ENCODE data around the gene CXCL6. TPM values are rescaled to one million over a fixed set of nuclear protein-coding genes. Genes with fewer than 3 reads are reported as not detected.
A peak's percentile ranks its signal among the peaks of the same experiment; 100 is the strongest.

CXCL6 gene
- 0.26 and 0.63 TPM in 2 replicates for total RNA-seq

DNA sequence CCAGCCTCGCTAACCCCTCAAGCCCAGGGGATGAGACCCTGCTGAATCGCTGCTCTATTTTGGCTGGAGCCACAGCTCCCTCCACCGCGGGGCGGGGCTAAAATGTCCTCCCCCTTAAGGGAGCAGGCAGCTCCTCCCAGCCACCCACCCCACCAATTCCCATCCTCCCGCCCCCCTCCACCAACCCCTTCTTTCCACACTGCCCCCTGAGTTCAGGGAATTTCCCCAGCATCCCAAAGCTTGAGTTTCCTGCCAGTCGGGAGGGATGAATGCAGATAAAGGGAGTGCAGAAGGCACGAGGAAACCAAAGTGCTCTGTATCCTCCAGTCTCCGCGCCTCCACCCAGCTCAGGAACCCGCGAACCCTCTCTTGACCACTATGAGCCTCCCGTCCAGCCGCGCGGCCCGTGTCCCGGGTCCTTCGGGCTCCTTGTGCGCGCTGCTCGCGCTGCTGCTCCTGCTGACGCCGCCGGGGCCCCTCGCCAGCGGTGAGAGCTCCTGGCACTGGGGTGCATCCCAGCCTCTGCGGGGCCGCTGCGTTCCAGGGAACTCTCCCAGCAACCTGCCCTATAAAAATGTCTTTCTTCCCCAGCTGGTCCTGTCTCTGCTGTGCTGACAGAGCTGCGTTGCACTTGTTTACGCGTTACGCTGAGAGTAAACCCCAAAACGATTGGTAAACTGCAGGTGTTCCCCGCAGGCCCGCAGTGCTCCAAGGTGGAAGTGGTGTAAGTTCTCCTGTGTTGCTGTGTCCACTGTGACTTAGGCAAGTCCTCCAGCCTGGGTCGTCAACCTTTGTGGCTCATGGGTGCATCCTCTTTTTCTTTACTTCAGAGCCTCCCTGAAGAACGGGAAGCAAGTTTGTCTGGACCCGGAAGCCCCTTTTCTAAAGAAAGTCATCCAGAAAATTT is at the start of gene CXCL6:
TSS of gene CXCL6 (plus strand) at position 306 of the 907 bp plus-strand sequence. CDS start at position 379, 73 bp downstream.
- no peak for DNase-seq (ENCODE audit: low read depth in 2 of 2)

DNA sequence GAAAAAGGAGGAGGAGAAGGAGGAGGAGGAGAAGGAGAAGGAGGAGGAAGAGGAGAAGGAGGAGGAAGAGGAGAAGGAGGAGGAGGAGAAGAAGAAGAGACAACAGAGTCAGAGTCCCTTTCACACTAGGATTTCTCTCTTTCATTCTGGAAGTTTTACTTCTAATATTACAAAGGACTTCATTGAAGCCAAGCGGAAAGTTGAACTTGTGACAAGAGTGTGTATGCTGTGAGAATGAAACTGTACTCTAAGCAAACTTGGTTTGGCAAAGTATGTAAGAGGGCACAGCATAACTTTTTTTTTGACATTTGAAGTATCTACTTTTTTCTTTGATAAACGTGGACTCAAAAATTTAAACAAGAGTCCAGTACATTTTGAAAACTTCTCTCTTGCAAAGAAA is 48.1 kb upstream of the CXCL6 start:
- DNase-seq (ENCODE audit: low read depth in 2 of 2) = no peak

DNA sequence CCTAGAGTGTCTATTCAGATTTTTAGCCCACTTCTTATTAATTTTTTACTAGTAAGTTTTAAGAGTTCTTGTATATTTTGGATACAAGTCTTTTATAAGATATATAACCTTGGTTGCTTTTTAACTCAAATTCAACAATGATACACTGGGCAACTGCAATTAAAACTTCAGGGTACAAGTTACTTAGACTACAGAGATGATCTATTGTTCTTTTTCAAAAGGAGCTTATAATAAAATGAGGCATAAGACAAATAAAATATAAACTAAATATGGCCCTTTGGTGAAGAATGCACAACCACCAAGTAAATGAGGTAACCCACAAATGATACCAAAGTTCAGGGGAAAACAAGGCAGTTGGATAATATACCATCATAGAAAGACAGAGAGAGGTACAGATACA is 37.6 kb upstream of the CXCL6 start:
- DNase-seq (ENCODE audit: low read depth in 2 of 2) = no peak

DNA sequence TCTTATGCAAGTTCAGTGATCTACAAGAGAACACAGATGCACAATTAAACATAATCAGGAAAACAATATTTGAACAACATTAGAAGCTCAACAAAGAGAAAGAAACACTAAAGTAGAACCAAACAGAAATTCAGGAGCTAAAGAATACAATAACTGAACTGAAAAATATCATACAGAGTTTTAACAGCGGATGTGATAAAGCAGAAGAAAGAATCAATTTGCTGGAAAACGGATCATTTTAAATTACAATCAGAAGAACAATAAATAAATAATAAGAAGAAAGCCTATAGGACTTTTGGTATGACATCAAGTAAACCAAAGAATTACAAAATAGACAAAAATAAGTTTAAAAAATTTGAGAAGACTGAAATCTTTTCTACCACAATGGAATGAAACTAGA is 36.3 kb upstream of the CXCL6 start:
- no peak for DNase-seq (ENCODE audit: low read depth in 2 of 2)

DNA sequence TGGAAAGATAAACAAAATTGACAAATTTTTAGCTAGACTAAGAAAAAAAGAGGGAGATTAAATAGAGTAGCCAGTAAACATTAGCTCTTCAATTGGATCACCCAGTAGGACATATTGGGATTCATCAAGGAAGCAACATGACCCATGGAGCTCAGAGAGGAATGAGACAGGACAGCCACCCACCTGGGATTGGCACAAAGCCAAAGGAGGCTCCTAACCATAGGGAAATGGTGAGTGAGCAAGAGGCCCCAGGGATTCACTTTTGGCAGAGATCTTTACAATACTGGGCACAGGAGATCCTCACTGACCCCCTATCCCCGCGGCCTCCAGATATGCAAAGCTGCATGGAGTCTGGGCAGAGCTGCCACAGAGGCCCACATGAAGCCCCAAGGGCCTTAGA is 34.8 kb upstream of the CXCL6 start:
- no peak for DNase-seq (ENCODE audit: low read depth in 2 of 2)

DNA sequence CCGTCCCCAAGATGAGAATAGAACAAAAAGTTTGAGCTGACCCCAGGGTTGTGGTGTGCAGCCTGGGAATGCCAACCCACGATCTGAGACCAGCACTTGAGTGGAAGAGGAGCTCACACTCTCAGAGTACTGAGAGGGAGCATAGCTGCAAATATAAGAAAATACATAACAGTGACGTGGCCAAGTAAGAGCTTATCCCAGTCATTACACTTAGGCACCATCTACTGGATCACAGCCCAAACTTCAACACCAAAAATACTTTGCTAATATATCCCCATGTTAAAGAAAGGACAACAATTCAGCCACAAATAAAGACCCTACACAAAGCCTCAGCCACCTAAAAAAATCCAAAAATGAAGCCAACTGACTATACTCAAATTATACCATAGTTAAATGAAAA is 33.3 kb upstream of the CXCL6 start:
- no peak for DNase-seq (ENCODE audit: low read depth in 2 of 2)

DNA sequence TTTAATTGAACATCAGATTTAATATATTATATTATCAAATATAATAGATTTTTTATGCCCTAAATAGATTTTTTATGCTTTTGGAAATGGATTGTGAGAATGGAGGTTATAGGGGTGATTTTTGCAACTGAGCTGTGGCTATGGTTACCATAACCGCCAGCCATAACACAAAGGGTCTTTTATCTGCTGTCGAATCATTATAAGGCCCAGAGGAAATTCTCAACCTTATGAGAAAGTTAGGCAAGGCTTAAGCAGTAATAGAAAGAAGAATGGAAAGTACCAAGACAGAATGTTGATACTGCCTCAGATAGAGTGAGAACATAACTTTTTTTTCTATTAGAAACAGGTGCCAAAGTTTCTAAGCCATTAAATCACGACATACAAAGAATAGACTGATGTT is 26.3 kb upstream of the CXCL6 start:
- DNase-seq (ENCODE audit: low read depth in 2 of 2) = no peak

DNA sequence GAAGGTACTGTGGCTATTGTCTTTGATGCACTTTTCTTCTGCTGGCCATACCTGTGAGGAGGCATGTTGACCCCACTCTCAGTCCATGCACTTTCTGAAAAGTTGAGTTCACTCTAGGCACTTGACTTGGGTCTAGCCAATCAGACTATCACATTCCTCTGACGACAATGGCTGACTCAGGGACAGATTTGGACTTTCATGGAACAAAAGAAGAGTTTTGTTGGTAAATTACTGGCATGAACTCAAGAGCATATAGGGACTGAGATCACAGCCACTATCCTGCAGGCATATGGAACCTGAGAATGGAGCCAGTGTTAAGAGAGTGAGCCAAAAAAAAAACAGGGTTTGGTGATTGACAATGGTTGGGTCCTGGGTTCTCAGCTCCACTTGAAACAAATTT is 24.6 kb upstream of the CXCL6 start:
- DNase-seq (ENCODE audit: low read depth in 2 of 2) = no peak

DNA sequence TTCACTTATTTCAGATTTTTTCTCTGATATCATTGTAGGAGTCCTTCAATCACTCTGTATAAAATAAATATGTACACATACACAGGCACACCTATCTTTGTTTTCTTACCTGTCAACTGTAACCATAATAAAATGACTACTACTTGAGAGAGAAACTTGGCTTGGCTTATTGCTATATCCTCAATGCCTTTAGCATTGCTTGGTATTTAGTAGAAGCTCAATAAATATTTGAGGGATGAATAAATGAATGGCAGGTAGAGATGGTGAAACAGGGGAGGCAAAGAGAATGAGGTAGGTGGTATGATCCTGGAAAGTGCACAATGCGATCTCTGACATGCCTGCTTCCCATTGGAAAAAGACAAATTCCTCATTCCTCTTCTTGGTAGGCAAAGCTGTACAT is 21.8 kb upstream of the CXCL6 start:
- no peak for DNase-seq (ENCODE audit: low read depth in 2 of 2)

DNA sequence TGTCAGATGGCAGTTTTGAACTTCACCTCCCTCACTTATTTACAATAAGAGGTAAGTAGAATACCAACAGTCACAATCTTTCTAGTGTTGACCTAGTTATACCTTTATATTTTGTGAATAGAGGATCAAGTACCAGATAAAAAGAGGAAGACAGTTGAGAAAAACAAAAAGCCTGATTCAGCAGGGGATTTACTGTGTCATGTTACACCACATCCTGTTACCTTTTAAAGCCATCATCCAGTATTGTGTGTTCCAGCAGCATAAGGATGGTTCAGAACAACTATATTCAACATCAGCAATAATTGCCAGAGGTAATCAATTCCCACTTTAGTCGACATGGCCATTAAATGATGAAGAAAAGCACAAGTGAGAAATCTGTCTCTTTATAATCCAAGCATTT is 21.3 kb upstream of the CXCL6 start:
- DNase-seq (ENCODE audit: low read depth in 2 of 2) = peak in 1 of 2 donors; percentile 15

DNA sequence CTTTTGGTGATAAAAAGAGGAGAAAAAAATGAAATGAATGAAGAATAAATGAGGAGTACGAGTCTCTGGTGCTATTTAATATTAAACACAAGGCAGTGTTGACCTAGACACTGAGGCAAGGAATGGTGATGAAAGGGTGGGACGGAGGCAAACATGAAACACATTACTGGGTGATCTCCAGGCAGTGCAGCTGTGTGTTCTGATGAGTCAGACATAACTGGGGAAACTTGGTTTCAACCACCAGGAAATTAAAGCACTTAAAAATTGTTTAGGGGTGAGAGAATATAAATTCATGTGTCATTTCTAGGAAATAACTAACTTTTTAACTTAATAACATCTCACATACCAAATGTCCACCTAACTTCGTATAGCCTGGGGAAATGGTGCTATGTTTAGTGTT is 19.7 kb upstream of the CXCL6 start:
- peak in 1 of 2 donors; percentile 70 for DNase-seq (ENCODE audit: low read depth in 2 of 2)

DNA sequence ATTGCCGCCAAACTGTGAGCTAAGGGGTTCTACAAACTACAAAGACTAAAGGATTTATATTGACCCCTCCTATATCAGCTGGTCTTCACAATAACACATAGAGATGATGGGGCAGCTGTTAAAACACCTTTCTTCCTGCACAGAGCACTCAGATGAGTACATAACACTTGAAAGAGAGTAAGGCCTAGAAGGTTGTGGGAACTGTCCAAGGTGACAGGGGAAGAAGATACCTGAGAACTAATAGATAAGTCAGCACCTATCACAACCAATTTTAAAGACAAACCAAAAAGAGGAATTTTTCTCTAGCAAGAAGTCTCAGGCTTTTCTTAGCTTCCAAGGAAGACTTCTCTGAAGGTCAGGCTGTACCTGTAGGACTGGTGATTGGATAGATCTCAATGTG is 19.1 kb upstream of the CXCL6 start:
- DNase-seq (ENCODE audit: low read depth in 2 of 2) = no peak

DNA sequence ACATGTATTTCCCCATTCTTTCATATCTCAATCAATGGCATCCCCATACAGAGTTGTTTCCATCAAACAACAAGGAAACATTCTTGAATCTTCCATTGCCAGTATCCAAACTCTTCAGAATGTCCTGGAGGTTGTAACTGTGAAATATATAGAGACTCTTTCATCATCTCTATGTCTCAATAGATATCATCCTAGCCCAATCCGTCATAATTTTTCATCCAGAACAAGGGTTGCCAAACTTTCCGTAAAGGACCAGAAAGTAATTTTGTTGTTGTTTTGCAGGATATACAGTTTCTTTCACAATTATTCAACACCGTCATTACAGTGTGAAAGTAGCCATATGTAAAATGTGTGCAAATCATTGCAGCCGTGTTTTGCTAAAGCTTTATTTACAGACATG is 15.2 kb upstream of the CXCL6 start:
- DNase-seq (ENCODE audit: low read depth in 2 of 2) = no peak

DNA sequence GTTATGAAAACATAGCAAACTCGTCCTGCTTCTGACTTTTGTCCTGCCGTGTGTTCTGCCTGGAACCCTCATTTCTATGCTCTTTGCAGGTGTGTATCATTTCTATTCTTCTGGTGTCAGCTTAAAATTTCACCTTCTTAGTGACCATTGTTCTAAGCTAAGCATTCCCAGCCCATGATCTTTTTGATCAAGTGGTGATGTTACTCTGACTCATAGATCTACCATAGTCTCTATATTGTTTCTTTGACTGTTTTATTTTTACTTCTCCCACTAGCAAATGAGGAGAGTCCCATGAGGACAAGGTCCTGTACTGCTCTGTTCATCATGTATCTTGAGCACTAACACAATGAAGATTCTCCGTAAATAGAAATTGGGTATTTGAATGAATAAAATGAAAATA is 14.1 kb upstream of the CXCL6 start:
- DNase-seq (ENCODE audit: low read depth in 2 of 2) = no peak

DNA sequence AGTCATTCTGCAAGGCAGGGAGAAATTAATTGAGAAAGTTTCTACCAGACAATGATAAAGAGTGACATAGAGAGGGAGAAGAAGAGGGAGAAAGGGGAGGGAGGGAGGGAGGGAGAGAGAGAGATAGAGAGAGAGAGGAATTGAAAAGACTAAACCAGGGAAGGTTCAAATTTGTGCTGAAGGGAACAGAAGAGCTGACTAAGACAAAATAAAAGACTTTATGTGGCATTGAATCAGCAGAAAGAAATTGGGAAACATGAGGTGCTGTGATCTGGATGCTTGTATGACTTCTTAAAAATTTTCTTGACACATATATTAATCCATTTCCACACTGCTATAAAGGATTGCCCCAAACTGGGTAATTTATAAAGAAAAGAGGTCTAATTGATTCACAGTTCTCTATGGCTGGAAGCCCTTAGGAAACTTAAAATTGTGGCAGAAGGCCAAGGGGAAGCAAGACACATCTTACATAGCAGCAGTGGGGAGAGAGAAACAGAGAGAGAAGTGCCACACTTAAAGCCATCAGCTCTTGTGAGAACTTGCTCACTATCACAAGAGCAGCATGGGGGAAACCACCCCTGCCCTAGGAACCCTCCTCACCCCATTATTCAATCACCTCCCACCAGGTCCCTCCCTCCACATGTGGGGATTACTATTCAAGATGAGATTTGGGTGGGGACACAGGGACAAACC is 13.5 kb upstream of the CXCL6 start:
- no peak for DNase-seq (ENCODE audit: low read depth in 2 of 2)

DNA sequence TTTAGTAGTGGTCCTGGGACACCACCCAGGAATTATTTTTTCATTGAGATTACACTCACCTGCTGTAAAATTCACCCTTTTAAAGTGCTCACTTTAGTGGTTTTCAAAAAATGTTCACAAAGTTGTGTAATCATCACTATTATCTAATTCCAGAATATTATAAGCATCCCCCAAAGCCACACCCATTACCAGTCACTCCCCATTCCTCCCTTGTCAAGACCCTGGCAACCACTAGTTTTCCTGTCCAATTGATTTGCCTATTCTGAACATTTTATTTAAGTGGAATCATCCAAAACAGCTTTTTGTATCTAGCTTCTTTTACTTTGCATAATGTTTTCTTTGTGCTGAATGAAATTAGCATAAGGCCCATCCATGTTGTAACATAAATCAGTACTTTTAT is 12.7 kb upstream of the CXCL6 start:
- DNase-seq (ENCODE audit: low read depth in 2 of 2) = no peak

DNA sequence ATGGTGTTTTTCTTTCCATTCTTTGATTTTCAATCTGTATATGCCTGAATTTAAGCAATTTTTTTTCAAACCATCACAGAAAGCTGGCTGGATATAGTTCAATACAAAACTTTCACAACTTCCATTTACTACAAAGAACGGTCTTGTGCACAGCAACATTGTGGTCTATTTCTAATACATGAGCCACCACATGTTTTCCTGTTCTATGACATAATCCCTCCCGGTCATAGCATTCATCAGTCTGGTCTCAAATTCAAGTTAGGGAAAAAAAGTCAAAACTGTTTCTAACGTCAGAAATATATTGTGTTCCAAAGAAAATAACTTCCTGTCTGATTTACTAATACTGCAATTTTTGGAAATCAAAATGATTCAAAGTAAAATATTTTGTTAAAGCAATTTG is 7.5 kb upstream of the CXCL6 start:
- peak; percentile 42 to 43 for DNase-seq (ENCODE audit: low read depth in 2 of 2)

DNA sequence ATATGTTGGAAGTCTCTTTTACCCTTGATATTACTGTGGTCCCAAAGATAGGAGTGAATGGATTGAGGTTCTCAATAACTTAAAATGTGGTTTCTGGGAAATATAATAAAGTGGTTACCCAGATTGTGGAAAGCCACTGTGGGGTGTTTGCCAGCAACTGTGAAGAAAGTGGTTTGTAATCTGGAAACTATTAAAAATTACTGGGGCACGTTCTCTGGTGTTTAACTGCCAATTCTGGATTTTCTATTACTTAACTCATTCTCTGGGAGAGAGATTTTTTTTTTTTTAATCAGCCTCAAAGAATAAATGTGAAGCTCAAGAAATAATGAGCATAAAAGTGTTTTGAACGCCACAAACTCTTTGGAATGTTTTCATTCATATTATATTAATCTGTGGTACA is 4.9 kb upstream of the CXCL6 start:
- DNase-seq (ENCODE audit: low read depth in 2 of 2) = no peak

DNA sequence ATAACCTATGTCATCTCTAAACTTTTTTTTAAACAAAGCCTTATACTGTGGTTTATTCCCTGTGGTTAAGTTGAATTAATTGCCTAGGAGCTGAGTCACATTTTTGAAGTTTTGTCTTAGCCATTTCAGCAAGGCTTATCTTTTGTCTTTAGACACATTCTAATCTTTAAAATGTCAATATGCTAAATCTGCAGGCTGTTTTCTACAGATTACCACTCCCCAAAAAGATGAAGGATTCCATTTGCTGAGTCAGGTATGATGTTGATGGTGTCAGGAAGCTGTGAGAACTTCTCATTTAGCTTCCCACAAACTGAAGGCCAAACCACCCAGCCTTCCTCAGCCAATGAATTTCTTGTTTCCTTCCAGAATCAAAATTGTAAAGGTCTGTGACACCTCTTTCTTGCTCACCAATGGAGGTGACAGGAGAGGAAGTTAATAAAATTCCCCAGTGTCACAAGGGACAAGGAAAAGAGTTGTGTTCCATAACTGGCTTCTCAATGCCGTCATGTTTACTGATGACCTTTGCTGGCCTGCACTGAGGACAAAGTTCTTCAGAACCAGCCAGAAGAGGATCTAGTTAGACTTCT is 3.7 kb upstream of the CXCL6 start:
- no peak for DNase-seq (ENCODE audit: low read depth in 2 of 2)

DNA sequence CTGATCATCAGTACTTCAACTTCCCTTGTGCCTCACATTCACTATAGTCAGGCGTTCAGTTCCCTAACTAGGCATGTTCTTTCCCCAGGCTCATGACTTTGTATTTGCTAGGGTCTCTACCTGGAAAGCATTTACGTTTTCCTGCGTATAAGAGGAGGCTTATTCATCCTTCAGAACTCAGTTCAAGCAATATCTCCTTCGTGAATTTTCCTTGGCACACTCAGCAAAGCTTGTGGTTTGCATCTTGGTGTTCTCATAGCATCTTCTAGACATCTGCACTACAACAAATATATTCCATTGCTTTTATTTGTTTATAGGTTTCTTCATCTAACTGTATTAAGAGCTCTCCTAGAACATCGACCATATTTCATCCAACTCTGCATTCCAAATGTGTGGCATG is 2.6 kb downstream of the CXCL6 start:
- DNase-seq (ENCODE audit: low read depth in 2 of 2) = no peak

DNA sequence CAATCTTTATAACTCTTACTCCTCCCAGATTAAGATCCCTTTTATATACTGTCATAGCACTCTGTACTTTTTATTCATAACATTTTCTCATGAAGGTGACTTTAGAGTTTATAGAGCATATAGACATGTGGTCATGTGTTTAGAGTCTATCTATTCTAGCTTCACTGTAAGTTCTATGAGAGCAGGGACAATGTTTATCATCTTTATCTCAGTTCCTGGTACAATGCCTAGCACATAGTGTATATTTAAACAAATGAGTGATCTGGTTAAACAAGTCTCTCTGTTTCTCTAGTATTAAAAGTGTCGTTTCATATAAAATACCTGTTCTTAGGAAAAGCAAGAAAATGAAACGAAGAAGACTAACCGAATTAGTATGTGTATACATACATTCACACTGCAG is 3.2 kb downstream of the CXCL6 start:
- no peak for DNase-seq (ENCODE audit: low read depth in 2 of 2)

DNA sequence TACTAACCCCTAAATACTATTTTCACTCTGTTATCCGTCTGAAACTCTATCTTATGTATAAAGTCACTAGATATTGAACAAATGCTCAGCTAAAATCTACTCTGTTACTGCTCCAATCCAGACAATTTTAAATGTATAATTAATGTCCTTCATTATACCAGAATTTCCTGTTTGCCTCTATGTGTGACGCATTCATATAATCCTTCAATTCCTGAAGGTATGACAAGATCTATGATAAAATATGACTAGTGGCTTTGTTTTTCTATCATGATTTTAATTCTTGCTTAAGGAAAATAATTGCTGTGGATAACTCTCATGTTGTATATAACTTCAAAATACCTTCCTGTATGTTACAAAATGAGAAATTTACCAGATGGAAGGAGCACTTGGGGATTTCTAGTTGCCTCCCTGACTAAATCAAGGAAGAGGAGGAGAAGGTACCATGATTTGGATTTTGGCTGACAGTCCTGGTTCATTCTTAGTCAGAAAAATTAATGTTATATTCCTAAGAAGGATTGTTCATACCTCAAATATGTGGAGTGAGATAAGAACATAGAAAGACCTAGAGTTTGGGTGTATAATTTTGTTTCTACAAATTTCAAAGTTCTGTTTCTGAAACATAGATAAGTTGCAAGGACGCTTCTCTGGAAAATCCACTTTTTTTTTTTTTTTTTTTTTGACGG is 4.9 kb downstream of the CXCL6 start:
- no peak for DNase-seq (ENCODE audit: low read depth in 2 of 2)
